ENCODE measurements around the gene GABARAPL1.

GABARAPL1 gene

GRCh38 chr12:10234562-10234961 lies 21.9 kb downstream of the GABARAPL1 start:
- Histone ChIP-seq H3K4me3 (ENCODE audit: insufficient read depth, low read depth, low read length) (no peak overlapping the region), H3K36me3 (ENCODE audit: control insufficient read depth, insufficient read depth, low read length) (no peaks in the 10 kb centered on the region), H3K27ac (ENCODE audit: insufficient read depth, low read depth, low read length, poor library complexity, severe bottlenecking) (no peak overlapping the region), H3K4me1 (ENCODE audit: control insufficient read depth, insufficient read depth, low read length) (no peaks in the 10 kb centered on the region), H3K27me3 (ENCODE audit: control insufficient read depth, insufficient read depth, low read length, poor library complexity, severe bottlenecking) (no peaks in the 10 kb centered on the region), H3K9me3 (ENCODE audit: control insufficient read depth, low read length) (no peaks in the 10 kb centered on the region)

DNA sequence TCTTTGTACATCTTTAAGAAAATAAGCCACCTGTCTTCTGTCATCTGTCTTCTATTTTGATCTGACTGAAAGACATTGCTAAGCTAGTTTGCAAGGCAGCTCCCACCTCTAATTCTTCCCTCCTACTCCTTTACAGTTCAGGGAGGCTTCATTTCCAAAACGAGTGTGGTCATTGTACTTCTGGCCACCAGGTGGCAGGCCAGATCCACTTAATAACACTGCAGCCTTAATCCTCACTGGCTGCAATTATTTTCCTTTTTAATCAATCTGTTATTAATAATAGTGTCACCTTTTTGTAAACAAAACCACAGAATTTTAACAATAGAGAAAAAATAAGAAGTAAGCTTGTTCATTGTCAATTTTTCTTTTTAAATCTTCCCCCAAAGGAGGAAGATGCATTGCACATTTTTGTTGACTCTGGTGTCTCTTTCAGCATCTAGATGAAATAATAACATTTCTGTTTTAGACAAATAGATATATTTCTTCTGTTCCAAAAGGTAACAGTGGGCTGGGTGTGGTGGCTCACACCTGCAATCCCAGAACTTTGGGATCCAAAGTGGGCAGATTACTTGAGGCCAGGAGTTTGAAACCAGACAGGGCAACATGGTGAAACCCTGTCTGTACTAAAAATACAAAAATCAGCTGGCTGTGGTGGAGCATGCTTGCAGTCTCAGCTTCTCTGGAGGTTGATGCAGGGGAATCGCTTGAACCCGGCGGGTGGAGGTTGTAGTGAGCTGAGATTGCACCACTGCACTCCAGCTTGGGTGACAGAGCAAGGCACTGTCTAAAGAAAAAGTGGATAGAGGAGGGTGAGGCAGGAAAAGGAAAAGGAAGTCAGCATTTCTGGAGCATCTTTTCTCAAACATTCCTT lies 23.3 kb downstream of the GABARAPL1 start:
- 70 to 73% methylated on average over 4 of the region's 4 CpGs for WGBS, 2 experiments
- Histone ChIP-seq H3K27ac (ENCODE audit: insufficient read depth, low read depth, low read length, poor library complexity, severe bottlenecking) (no peak overlapping the region), H3K27me3 (ENCODE audit: control insufficient read depth, insufficient read depth, low read length, poor library complexity, severe bottlenecking) (no peaks in the 10 kb centered on the region), H3K4me1 (ENCODE audit: control insufficient read depth, insufficient read depth, low read length) (no peaks in the 10 kb centered on the region), H3K4me3 (ENCODE audit: insufficient read depth, low read depth, low read length) (no peak overlapping the region), H3K36me3 (ENCODE audit: control insufficient read depth, insufficient read depth, low read length) (no peaks in the 10 kb centered on the region), H3K9me3 (ENCODE audit: control insufficient read depth, low read length) (no peaks in the 10 kb centered on the region)

GRCh38 chr12:10236720-10237119 lies 24.0 kb downstream of the GABARAPL1 start:
- Histone ChIP-seq H3K4me3 (ENCODE audit: insufficient read depth, low read depth, low read length) (no peak overlapping the region), H3K9me3 (ENCODE audit: control insufficient read depth, low read length) (no peaks in the 10 kb centered on the region), H3K4me1 (ENCODE audit: control insufficient read depth, insufficient read depth, low read length) (no peaks in the 10 kb centered on the region), H3K36me3 (ENCODE audit: control insufficient read depth, insufficient read depth, low read length) (no peaks in the 10 kb centered on the region), H3K27me3 (ENCODE audit: control insufficient read depth, insufficient read depth, low read length, poor library complexity, severe bottlenecking) (no peaks in the 10 kb centered on the region), H3K27ac (ENCODE audit: insufficient read depth, low read depth, low read length, poor library complexity, severe bottlenecking) (no peak overlapping the region)
- WGBS, 2 experiments = 100% methylated on average over 1 of the region's 1 CpG

- Histone ChIP-seq H3K27ac (ENCODE audit: insufficient read depth, low read depth, low read length, poor library complexity, severe bottlenecking) (no peak overlapping the region), H3K27me3 (ENCODE audit: control insufficient read depth, insufficient read depth, low read length, poor library complexity, severe bottlenecking) (no peaks in the 10 kb centered on the region), H3K4me1 (ENCODE audit: control insufficient read depth, insufficient read depth, low read length) (no peaks in the 10 kb centered on the region), H3K4me3 (ENCODE audit: insufficient read depth, low read depth, low read length) (no peak overlapping the region), H3K9me3 (ENCODE audit: control insufficient read depth, low read length) (no peaks in the 10 kb centered on the region), H3K36me3 (ENCODE audit: control insufficient read depth, insufficient read depth, low read length) (no peaks in the 10 kb centered on the region)
- WGBS, 2 experiments = 90 to 92% methylated on average over 1 of the region's 1 CpG
Observed at GRCh38 chr12:10238526-10238925, 25.8 kb downstream of the GABARAPL1 start.

GRCh38 chr12:10241290-10241689 lies 28.6 kb downstream of the GABARAPL1 start:
- H3K4me1 ChIP-seq (ENCODE audit: control insufficient read depth, insufficient read depth, low read length) = no peaks in the 10 kb centered on the region
- H3K27ac ChIP-seq (ENCODE audit: insufficient read depth, low read depth, low read length, poor library complexity, severe bottlenecking) = no peak overlapping the region
- no peaks in the 10 kb centered on the region for H3K36me3 ChIP-seq (ENCODE audit: control insufficient read depth, insufficient read depth, low read length)
- no peaks in the 10 kb centered on the region for H3K27me3 ChIP-seq (ENCODE audit: control insufficient read depth, insufficient read depth, low read length, poor library complexity, severe bottlenecking)
- no peak overlapping the region for H3K4me3 ChIP-seq (ENCODE audit: insufficient read depth, low read depth, low read length)
- no peaks in the 10 kb centered on the region for H3K9me3 ChIP-seq (ENCODE audit: control insufficient read depth, low read length)
- WGBS, 2 experiments = 91% methylated on average over 1 of the region's 3 CpGs

- WGBS, 2 experiments = 89 to 98% methylated on average over 2 of the region's 2 CpGs
- H3K36me3 ChIP-seq (ENCODE audit: control insufficient read depth, insufficient read depth, low read length) = no peaks in the 10 kb centered on the region
Observed at GRCh38 chr12:10241727-10242126, 29.1 kb downstream of the GABARAPL1 start.

DNA sequence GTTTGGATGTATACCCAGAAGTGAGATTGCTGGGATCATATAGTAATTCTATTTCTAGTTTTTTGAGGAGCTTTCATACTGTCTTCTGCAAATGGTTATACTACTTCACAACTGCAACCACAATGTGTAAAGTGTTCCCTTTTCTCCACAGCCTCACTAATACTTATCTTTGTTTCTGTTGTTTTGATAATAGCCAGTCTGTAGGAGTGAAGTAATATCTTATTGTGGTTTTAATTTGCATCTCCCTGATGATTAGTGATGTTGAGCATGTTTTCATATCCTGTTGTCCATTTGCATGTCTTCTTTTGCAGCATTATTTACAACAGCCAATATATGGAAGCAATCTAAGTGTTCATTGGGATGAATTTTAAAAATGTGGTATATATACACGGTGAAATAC lies 29.9 kb downstream of the GABARAPL1 start:
- no peaks in the 10 kb centered on the region for H3K27me3 ChIP-seq (ENCODE audit: control insufficient read depth, insufficient read depth, low read length, poor library complexity, severe bottlenecking)
- H3K36me3 ChIP-seq (ENCODE audit: control insufficient read depth, insufficient read depth, low read length) = no peaks in the 10 kb centered on the region
- 100% methylated on average over 1 of the region's 1 CpG for WGBS, 2 experiments
- H3K4me3 ChIP-seq (ENCODE audit: insufficient read depth, low read depth, low read length) = no peak overlapping the region
- no peaks in the 10 kb centered on the region for H3K4me1 ChIP-seq (ENCODE audit: control insufficient read depth, insufficient read depth, low read length)
- no peak overlapping the region for H3K27ac ChIP-seq (ENCODE audit: insufficient read depth, low read depth, low read length, poor library complexity, severe bottlenecking)
- H3K9me3 ChIP-seq (ENCODE audit: control insufficient read depth, low read length) = no peaks in the 10 kb centered on the region

More at GRCh38 chr12:10241727-10242126, 29.1 kb downstream of the GABARAPL1 start:
- Histone ChIP-seq H3K27me3 (ENCODE audit: control insufficient read depth, insufficient read depth, low read length, poor library complexity, severe bottlenecking) (no peaks in the 10 kb centered on the region), H3K27ac (ENCODE audit: insufficient read depth, low read depth, low read length, poor library complexity, severe bottlenecking) (no peak overlapping the region), H3K9me3 (ENCODE audit: control insufficient read depth, low read length) (no peaks in the 10 kb centered on the region), H3K4me3 (ENCODE audit: insufficient read depth, low read depth, low read length) (no peak overlapping the region), H3K4me1 (ENCODE audit: control insufficient read depth, insufficient read depth, low read length) (no peaks in the 10 kb centered on the region)

DNA sequence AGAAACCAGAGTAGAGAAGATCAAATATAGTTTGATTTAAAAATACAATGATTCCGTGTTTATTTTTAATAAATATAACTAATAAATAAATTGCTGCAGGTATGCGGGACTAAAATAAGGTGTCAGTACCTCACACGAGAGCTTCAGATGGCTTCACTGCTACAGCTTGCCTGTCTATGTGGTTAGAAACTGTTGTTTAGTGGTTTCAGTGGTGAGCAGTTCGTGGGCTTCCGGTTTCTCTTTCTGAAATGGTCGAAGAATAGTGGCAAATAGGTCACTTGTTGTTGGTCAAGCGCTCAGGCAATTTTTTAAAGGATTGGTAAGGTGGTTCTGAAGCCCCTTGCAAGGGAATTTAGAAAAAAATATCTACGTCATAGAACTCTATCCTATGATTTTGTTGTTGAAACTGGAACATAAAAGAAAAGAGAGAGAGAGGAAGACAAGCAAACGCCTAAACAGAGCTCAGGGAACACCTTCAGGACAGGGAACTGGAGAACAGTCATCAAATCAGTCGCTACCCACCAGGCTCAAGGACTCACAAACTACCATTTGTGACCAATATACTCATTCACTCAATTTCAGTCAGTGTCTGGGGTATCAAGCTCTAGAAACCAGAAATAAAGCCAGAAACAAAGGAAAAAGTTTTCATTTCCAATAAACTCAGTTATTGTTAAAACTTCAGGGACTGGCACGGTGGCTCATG lies 31.3 kb downstream of the GABARAPL1 start:
- Histone ChIP-seq H3K9me3 (ENCODE audit: control insufficient read depth, low read length) (no peaks in the 10 kb centered on the region), H3K4me3 (ENCODE audit: insufficient read depth, low read depth, low read length) (no peak overlapping the region), H3K27me3 (ENCODE audit: control insufficient read depth, insufficient read depth, low read length, poor library complexity, severe bottlenecking) (no peaks in the 10 kb centered on the region), H3K27ac (ENCODE audit: insufficient read depth, low read depth, low read length, poor library complexity, severe bottlenecking) (no peak overlapping the region), H3K36me3 (ENCODE audit: control insufficient read depth, insufficient read depth, low read length) (no peaks in the 10 kb centered on the region), H3K4me1 (ENCODE audit: control insufficient read depth, insufficient read depth, low read length) (no peaks in the 10 kb centered on the region)
- 92 to 95% methylated on average over 11 of the region's 11 CpGs for WGBS, 2 experiments

DNA sequence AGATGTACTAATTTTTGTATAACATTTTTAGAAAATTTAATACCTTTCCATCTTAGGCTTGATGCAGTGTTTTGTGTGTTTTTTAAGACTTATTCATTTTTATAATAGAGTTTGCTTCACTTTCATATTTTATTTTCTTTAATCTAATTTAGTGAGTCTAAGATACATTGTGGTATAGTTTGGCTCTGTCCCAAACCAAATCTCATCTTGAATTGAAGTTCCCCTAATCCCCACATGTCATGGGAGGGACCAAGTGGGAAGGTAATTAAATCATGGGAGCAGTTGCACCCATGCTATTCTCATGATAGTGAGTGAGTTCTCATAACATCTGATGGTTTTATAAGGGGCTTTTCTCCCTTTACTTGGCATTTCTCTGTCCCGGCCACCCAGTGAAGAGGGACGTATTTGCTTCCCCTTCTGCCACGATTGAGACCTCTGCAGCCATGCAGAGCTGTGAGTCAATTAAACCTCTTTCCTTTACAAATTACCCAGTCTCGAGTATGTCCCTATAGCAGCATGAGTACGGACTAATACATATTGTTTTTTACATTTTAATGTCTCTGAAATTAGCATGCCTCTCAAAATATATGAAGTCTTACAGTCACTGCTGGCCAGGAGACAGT lies 34.9 kb downstream of the GABARAPL1 start:
- 77 to 91% methylated on average over 4 of the region's 5 CpGs for WGBS, 2 experiments
- Histone ChIP-seq H3K4me1 (ENCODE audit: control insufficient read depth, insufficient read depth, low read length) (no peaks in the 10 kb centered on the region), H3K4me3 (ENCODE audit: insufficient read depth, low read depth, low read length) (no peak overlapping the region), H3K27ac (ENCODE audit: insufficient read depth, low read depth, low read length, poor library complexity, severe bottlenecking) (no peak overlapping the region), H3K27me3 (ENCODE audit: control insufficient read depth, insufficient read depth, low read length, poor library complexity, severe bottlenecking) (no peaks in the 10 kb centered on the region), H3K9me3 (ENCODE audit: control insufficient read depth, low read length) (no peaks in the 10 kb centered on the region), H3K36me3 (ENCODE audit: control insufficient read depth, insufficient read depth, low read length) (no peaks in the 10 kb centered on the region)
